A673 (cell line): ENCODE results near the gene KCNC1. TPM values are rescaled to one million over a fixed set of nuclear protein-coding genes. Genes with fewer than 3 reads are reported as not detected.

Experiments used
- BruUV-seq: library from RNA; stranded (reverse); fragments of 400-500 nt; replicated peaks from 2 replicates; lab custom pipeline; 2021; lab: Mats Ljungman, UMichigan
- CTCF ChIA-PET: fragments of 300-600 bp; sonication (Branson Sonifier 250); formaldehyde crosslinking; loops from one replicate; lab custom pipeline; 2022; ENCODE audit warnings: antibody characterized with exemption; lab: Charles Lee
- POLR2A ChIA-PET: fragments of 300-600 bp; sonication (Branson Sonifier 250); formaldehyde crosslinking; loops from one replicate; lab custom pipeline; 2022; ENCODE audit warnings: antibody characterized with exemption; ENCODE audit not compliant: low non-redundant PET; lab: Charles Lee
- DNase-seq: peaks from one replicate; pipeline ENCODE4 v3.0.0-alpha.2; 2015; ENCODE audit warnings: low spot score
- H3K27ac ChIP-seq: fragments of 200-600 bp; sonication (generic); 2 replicates; pipeline ENCODE4 v1.5.1; 2016; ENCODE audit warnings: mixed run types, low read depth, mild to moderate bottlenecking, mixed read lengths, antibody characterized with exemption, low read length; ENCODE audit not compliant: poor library complexity, severe bottlenecking
- H3K27me3 ChIP-seq: fragments of 200-600 bp; sonication (generic); replicated peaks from 2 replicates; pipeline ENCODE4 v1.6.1; 2017; ENCODE audit warnings: mixed run types, low read depth, mild to moderate bottlenecking, mixed read lengths, antibody characterized with exemption, low read length; ENCODE audit not compliant: insufficient read depth, poor library complexity
- H3K36me3 ChIP-seq: fragments of 200-600 bp; sonication (generic); 2 replicates; pipeline ENCODE4 v1.6.1; 2016; ENCODE audit warnings: mixed run types, mild to moderate bottlenecking, mixed read lengths, antibody characterized with exemption, low read length; ENCODE audit not compliant: insufficient read depth, poor library complexity, severe bottlenecking
- H3K4me1 ChIP-seq: fragments of 200-600 bp; sonication (generic); 2 replicates; pipeline ENCODE4 v1.6.1; 2017; ENCODE audit warnings: mixed run types, mild to moderate bottlenecking, mixed read lengths, antibody characterized with exemption, low read length; ENCODE audit not compliant: insufficient read depth, poor library complexity, severe bottlenecking
- H3K4me3 ChIP-seq: fragments of 200-600 bp; sonication (generic); 2 replicates; pipeline ENCODE4 v1.5.1; 2016; ENCODE audit warnings: low read depth, mixed run types, mild to moderate bottlenecking, mixed read lengths, low read length; ENCODE audit not compliant: poor library complexity, severe bottlenecking
- H3K9me3 ChIP-seq: fragments of 200-600 bp; sonication (generic); 2 replicates; pipeline ENCODE4 v1.6.1; 2016; ENCODE audit warnings: mixed run types, low read depth, mild to moderate bottlenecking, mixed read lengths, antibody characterized with exemption, low read length; ENCODE audit not compliant: poor library complexity, severe bottlenecking
- CTCF ChIP-seq: fragments of 300-800, 200-600 bp; sonication (generic); conservative IDR thresholded peaks from 2 replicates; pipeline ENCODE4 v1.5.1; 2017; ENCODE audit warnings: low read depth, mild to moderate bottlenecking, antibody characterized with exemption, low read length, moderate library complexity, mixed read lengths
- EZH2 ChIP-seq: fragments of 200-600 bp; sonication (generic); IDR thresholded peaks from 2 replicates; pipeline ENCODE4 v1.6.1; 2017; ENCODE audit warnings: borderline replicate concordance, low read depth, mild to moderate bottlenecking, mixed read lengths, antibody characterized with exemption, low read length; ENCODE audit not compliant: poor library complexity, severe bottlenecking
- intact Hi-C: fragments of 100-400 bp; cut with micrococcal nuclease; formaldehyde crosslinking; loops from one replicate; pipeline ENCODE4 v1.10.0; 2022; ENCODE audit not compliant: unreplicated experiment
- total RNA-seq: library from RNA; stranded (reverse); gene quantifications from 2 replicates; pipeline ENCODE4 v1.2.3, GENCODE V29; 2021

The KCNC1 gene
- total RNA-seq, 1 experiment from 2014 or later = 0.09 TPM

- no TSS peak for BruUV-seq
- no peaks in the 10 kb centered on the region for H3K27me3 ChIP-seq
- ChIA-PET POLR2A (no interaction called here), CTCF (interaction anchor here (0.6 kb wide), 1 partner anchor 191 kb away, joined by 6 read pairs; no protein-coding TSS in a partner anchor)
- H3K36me3 ChIP-seq = no peaks in the 10 kb centered on the region
- no peak overlapping the region for H3K27ac ChIP-seq
- H3K4me1 ChIP-seq = no peaks in the 10 kb centered on the region
- no peak for DNase-seq
- intact Hi-C loops = no loop called here
- no peak overlapping the region for H3K4me3 ChIP-seq
- TF ChIP-seq EZH2 (no peak), CTCF (no peak)
- no peaks in the 10 kb centered on the region for H3K9me3 ChIP-seq
Observed at GRCh38 chr11:17782603-17783337, 48.2 kb downstream of the KCNC1 start.

GRCh38 chr11:17783878-17784277 is 49.3 kb downstream of the KCNC1 start:
- CTCF ChIA-PET = no interaction called here
- TF ChIP-seq CTCF = no peak
- TF ChIP-seq EZH2 = no peak

GRCh38 chr11:17786824-17787525 is 52.4 kb downstream of the KCNC1 start:
- no peak for DNase-seq
- intact Hi-C loops = no loop called here
- Histone ChIP-seq H3K4me1 (no peaks in the 10 kb centered on the region), H3K36me3 (no peaks in the 10 kb centered on the region), H3K9me3 (no peaks in the 10 kb centered on the region), H3K27me3 (no peaks in the 10 kb centered on the region), H3K27ac (no peak overlapping the region), H3K4me3 (no peak overlapping the region)
- no TSS peak for BruUV-seq
- TF ChIP-seq EZH2 = no peak
- TF ChIP-seq CTCF = no peak
- ChIA-PET POLR2A (no interaction called here), CTCF (no interaction called here)

More at GRCh38 chr11:17783878-17784277, 49.3 kb downstream of the KCNC1 start:
- H3K27me3 ChIP-seq = no peaks in the 10 kb centered on the region
- intact Hi-C loops = no loop called here
- H3K36me3 ChIP-seq = no peaks in the 10 kb centered on the region
- no TSS peak for BruUV-seq
- no peaks in the 10 kb centered on the region for H3K4me1 ChIP-seq
- DNase-seq = no peak
- H3K9me3 ChIP-seq = no peaks in the 10 kb centered on the region
- POLR2A ChIA-PET = no interaction called here
- no peak overlapping the region for H3K4me3 ChIP-seq
- H3K27ac ChIP-seq = no peak overlapping the region
